Middle frontal gyrus (tissue), 1 donor: ENCODE results near the gene CYTH1.

Source experiments
- DNase-seq: peaks from one replicate; pipeline ENCODE4 v3.0.0-alpha.2; 2015; ENCODE audit warnings: low spot score; ENCODE audit errors: extremely low spot score

CYTH1 gene

DNA sequence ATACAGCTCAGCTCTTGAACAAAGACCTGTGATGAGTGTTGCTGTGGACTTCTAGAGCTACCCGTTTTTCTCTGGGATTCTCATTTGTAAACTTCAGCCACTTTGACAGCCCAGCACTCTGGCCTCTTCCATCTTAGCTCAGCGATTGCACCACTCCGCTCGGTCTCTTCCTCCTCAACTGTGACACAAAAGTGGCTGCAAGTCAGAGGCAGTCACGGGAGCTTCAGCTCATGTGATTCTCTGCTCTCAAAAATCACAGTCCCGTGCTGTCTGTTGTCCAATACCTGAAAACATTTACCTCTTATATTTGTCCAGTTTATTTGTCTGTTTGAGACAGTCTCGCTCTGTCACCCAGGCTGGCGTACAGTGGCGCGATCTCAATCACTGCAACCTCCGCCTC is 129.2 kb downstream of the CYTH1 start:
- DNase-seq = no peak

DNA sequence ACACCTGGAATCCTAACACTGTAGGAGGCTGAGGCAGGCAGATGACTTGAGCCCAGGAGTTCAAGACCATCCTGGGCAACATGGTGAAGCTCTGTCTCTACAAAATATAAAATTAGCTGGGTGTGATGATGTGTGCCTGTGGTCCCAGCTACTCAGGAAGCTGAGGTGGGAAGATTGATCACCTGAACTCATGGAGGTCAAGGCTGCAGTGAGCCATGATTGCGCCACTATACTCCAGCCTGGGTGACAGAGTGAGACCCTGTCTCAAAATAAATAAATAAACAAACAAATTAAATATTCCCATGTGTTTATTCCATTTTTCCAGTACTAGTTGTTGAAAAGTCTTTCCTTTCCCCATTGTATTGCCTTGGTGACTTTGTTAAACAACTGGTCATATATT is 130.0 kb downstream of the CYTH1 start:
- DNase-seq = no peak

DNA sequence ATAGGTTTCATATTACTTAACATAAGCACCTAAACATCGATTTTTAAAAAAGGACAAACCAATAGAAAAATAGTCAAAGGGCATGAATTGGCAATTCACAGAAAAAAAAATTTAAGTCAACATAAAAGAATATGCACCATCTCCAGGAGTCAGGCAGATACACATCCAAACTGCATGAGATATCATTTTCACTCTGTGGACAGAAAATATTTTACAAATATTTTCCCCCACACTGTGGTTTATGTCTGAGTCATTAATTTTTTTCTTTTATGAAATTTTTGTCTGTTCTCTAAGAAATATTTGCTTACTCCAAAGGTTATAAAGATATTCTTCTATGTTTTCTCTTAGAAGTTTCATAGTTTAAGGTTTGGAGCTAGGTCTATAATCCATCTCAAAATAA is 130.5 kb downstream of the CYTH1 start:
- DNase-seq = no peak

DNA sequence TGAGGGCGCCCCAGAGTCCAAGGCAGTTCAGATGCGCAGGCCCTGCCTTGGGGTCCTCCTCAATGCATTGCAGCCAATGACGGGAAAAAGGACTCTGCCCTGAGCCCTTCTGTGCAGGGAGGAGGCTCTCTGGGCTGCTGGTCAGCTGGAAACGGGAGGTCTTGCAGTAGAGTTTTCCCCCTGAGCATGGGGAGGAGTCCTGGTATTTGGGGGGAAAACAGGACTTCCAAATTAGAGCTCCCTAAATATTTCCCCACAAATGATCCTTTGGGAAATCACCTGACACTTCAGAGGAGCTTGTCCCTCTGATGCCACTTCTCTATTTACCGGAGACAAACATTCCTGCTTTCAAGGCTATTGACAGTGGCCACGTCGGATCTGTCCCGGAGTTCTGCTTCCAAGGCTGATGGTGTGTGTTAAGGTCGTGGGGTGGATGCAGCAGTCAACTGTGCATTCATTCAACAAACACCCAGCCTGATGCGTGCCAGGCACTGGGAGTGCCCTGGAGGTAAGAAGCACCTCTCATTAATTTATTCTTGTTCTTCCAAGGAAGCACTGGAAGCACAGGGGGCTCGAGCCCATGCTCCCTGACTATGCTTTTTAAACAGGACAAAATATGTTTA is 131.9 kb downstream of the CYTH1 start:
- no peak for DNase-seq

DNA sequence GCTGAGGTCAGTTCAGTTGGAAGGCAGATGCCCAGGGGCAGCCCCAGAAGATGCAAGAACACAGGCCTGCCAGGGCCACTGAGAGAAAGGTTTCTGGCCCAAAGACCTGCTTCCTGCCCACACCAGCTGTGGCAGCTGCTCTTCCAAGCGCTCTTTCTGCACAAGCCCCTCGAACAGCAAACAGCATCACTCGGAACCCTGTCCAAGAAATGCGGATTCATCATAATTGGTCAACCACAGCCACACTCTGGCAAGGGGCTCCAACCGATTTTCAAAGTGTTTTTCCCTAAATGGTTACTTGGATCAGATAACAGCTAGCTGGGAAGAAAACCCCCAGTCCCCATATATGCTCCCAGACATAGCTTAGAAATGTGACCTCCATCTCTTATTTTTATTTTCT is 133.8 kb downstream of the CYTH1 start:
- DNase-seq = no peak

DNA sequence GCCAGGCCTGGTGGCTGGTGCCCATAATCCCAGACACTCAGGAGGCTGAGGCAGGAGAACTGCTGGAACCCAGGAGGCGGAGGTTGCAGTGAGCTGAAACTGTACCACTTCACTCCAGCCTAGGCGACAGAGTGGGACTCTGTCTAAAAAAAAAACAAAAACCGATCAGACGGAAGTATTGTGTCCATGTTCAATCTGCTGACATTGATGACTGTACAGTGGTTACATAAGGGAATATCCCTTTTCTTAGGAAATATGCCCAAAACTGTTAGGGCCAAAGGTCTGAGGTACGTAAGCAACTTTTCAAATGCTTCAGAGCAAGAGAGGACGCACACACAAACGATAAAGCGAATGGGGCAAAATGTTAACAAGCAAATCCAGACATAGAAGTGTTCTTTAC is 135.0 kb downstream of the CYTH1 start:
- DNase-seq = no peak

DNA sequence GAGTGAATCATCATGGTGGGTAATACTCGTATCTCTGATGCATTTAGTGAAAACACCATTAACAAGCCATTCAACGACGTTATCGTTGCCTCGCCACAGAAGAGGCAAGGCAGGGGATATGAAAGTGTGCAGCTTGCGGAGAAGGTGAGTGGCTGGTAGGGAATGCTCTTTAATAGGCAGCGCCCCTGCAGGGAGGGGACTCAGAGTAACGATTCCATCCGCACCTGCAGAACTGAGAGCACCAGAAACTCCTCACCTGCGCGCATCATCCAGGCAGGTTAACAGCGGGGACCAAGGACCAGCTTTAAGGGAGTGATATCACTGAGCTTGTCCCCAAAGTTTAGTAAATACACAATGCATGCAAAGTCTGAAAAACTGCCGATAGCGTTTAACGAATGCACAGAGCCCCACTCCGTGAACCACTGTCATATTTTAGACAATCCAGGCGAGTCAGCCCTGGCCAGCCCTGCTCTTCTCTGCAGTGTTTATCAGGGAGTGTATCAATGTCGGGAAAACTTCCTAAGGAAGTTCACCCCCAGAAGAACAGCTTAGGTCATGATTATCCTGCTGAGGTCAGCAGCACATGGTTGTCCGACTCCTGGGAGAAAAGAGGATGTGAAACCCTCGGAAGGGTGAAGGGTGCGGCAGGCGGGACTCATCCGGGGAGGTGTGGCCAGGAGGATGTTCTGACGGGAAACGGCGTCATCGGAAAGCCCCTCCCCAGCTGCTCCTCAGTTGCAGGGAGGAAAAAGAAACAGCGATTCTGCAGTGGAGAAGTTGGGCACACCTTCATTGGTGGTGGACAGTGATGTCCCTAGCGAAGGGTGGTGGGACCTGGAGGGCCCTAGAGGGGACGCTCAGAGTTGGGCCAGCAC is 136.4 kb downstream of the CYTH1 start:
- no peak for DNase-seq

DNA sequence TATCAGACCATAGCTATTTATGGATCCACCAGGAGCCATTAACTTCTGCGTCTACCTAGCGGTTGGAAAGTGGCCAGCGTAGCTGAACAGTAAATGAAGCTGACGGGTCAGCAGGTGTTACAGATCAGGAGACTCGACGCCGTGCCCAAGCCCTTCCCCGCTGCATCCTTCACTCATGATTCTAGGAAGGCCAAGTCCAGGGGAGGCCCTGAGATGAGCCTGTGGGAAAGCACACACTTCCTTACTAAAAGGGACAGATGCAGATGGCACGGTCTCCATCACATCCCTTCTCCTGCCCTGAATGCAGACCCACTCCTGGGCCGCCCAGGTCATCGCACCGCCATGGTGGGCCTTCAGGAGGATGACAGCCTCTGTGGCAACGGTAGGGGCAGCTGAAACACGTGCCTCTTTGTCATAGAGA is 137.1 kb downstream of the CYTH1 start:
- DNase-seq = no peak

DNA sequence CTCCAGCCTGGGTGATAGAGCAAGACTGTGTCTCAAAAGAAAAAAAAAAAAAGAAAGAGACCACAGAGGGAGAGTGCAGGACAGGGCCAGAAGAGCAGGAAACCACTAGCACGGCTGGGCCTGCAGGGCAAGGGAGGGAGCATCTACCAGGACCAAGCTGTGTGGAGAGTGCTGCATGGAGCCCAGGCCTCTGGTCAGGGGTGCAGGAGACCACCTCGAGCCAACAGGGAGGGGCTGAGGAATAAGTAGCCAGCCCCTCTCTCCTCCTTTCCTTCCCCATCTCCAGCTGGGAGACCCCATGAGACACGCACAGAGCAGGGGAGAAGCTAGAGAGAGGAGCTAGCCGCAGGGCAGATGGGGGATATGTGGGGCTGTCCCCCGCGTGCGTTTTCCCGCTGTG is 137.8 kb downstream of the CYTH1 start:
- DNase-seq = no peak

DNA sequence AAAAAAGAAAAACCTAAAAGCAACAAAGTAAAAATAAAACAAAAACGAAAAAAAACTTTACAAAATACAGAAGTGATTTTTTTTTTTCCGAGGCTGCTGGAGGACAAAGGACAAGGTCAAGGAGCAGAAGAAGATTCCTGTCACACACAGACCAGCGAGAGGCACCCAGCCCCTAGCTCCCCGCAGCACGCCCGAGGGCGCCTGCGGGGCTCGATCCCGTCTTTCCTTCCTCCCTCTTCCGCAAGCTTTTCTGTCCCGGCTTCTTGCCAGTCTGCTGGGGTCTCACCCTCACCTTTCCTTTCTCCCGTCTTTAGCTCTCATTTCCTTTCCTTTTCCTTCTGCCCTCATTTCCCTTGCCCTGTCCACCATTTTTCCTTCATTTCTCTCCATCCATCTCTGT is 138.7 kb downstream of the CYTH1 start:
- no peak for DNase-seq

DNA sequence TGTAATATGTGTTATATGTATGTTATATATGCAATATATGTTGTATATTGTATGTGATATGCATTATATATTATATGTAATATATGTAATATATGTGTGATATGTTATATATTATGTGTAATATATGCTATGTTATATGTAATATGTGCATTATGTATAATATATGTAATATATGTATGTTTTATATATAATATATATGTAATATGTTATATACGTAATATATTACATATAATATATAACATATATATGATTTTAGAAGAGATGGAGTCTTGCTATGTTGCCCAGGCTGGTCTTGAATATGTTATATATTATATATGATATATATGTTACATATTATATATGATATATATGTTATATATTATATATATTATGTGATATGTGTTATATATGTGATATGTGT is 139.4 kb downstream of the CYTH1 start:
- DNase-seq = no peak

DNA sequence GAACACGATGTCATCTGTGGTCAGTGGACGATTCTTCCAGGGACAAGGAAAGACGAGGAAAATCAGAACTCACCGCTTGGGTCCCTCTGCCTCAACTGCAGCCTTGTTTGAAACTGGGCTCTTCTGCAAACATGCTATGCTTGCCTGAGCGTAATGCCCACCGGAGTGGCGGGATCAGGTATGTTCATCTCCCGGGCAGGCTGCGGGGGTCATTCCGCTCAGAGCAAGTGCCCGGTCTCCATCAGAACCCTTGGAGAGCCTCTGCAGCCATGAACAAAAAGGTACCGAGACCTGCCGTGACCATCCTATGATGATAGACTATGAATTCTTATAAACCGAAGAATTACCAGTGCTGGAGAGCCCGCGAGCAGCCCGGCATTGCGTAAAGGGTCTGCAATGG is 140.4 kb downstream of the CYTH1 start:
- DNase-seq = no peak

DNA sequence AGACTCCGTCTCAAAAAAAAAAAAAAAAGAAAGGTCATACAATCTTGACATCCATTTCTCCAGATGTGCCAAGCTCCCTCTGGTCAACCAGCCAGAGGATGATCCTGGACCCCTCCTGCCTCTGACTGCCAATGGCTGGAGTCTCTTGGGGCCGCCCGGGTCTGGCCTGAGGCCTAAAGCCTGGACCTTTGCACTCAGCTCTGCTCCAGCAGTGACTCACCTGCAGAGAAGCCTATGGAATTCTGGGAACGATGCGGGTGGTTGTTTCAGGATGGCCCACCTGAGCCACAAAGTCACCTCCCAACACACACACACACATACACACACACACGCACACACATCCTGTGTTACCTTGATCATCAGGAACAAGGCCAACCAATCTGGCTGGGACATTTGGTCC is 140.8 kb downstream of the CYTH1 start:
- no peak for DNase-seq

DNA sequence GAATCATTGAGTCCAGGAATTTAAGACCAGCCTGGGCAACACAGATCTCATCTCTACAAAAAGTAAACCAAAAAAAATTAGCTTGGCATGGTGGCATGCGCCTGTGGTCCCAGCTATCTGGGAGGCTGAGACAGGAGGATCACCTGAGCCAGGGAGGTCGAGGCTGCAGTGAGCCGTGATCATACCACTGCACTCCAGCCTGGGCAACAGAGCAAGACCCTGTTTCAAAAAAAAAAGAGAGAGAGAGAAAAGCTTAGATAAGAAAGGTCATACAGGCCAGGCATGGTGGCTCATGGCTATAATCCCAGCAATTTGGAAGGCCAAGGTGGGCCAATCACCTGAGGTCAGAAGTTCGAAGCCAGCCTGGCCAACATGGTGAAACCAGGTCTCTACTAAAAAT is 141.4 kb downstream of the CYTH1 start:
- no peak for DNase-seq

DNA sequence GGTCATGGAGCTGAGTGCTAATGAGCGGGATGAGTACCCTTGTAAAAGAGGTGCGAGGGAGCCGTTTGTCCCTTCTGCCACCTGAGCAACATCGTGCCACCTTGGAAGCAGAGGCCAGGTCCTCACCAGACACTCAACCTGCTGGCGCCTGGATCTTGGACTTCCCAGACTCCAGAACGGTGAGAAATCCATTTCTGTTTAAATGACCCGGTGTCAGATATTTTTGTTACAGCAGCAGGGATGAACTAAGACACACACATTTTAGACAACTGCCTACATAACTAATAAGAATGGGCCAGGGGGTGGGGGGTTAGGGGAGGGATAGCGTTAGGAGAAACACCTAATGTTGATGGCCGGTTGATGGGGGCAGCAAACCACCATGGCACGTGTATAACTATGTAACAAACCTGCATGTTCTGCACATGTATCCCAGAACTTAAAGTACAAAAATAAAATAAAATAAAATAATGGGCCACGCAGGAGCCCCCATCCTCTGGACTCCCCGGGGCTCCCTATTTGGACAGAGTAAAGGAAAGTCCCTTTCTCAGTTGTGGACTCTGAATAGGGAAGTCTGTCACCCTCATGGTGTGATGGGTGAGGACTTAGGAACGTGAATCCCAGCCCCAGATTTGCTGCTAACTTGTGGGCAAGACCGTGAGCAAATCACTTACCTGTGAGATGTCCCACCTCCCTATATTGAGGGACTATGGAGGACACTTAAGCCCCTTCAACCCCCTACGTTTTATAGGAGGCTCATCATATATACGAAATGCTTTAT is 144.2 kb downstream of the CYTH1 start:
- no peak for DNase-seq

DNA sequence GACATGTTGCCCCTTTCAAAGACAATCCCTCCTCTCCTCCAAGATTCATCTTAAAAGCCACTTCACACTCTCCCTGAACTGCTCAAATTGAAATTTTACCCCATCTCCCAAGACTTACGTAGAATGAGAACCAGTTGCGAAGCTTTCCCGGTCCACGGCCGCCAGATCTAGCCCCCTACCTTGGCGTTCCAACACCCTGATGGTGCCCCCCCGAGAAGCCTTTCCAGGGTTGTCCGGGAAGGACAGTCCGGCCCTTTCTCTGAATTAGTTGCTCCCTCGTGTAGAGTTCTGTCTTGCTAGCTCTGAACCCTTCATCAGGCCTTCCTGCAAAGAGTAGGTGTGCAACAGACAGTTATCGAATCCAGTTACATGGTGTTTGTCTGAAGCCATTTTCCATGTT is 144.9 kb downstream of the CYTH1 start:
- DNase-seq = no peak

DNA sequence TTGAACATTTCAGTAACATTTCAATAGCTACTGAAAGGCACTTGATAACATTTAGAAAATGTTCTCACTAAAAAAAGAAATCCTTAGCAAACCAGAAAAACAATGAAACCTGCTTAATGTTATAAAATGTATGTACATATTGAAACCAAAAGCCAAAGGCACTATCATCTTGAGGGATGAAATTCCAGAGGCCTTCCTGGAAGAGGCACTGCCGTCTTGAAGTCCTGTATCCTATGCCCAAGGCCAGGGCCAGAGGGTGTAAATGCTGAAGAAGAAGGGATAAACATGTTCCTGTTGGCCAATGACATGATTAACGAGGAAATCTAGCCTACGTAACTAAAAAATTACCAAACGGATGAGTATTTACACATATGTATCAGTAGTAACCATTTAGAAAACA is 147.9 kb downstream of the CYTH1 start:
- no peak for DNase-seq

DNA sequence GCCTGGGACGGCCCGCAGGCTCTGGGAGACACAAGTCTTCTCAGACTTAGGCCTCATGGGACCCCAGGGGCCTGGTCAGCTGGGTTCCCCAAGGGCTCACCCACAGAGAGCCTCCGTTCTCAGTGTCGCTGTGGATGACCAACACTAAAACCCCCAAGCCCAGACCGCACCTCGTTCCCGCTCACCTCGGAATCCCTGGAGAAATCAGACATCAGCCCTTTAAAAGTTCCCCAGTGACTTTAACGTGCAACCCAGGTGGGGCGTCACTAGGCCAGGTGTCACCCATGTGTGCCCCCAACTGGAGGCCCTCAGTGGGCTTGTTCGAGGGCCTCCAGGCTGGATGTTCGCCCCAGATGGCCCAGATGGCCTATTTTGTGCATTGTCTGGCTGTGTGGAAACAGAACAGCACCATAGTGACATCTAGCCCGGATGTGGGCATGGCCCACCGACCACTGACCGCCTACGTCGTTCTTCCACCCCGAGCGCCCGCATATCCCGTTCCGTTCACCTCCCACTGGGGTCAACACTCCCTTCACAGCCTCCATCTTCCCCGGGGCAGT is 152.6 kb downstream of the CYTH1 start:
- no peak for DNase-seq

DNA sequence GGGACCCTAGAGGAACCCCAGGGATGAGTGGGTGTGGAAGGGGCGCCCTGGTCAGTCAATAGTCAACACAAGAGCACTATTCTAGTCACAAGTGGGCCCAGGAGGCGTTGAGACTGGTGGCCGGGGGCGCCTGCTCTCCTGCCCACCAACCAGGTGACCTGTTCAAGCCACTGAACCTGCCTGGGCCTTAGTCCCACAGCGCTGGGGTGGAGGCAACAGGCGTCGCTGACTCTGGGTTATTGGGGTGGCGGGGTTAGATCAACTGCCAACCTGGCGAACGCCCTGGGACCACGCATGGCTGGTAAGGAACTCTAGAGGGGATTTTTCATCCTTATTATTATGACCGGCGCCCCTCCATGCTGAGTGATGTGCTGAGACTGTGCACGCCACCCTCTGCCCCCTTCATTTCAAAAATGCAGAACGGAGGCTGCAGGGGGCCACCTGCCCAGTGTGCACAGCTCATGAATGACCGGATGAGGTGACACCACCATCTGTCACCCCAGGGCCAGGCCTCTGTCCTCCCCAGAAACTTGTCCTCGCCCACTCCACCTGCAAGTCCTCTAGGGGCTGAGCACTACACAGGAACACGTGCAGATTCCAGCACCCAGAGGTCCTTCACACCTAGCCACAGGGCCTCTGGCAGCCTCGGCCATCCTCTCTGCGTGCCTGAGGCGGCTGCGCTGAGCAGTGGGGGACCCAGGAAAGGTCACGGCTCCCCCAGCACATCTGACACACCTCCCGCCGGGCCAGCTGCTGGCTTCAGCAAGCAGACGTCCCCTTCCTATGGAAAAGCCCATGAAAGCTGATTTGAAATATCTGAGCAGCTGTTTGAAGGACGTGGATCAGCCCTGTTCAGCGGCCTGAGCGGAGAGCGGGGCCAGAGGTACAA is 153.3 kb downstream of the CYTH1 start:
- no peak for DNase-seq

DNA sequence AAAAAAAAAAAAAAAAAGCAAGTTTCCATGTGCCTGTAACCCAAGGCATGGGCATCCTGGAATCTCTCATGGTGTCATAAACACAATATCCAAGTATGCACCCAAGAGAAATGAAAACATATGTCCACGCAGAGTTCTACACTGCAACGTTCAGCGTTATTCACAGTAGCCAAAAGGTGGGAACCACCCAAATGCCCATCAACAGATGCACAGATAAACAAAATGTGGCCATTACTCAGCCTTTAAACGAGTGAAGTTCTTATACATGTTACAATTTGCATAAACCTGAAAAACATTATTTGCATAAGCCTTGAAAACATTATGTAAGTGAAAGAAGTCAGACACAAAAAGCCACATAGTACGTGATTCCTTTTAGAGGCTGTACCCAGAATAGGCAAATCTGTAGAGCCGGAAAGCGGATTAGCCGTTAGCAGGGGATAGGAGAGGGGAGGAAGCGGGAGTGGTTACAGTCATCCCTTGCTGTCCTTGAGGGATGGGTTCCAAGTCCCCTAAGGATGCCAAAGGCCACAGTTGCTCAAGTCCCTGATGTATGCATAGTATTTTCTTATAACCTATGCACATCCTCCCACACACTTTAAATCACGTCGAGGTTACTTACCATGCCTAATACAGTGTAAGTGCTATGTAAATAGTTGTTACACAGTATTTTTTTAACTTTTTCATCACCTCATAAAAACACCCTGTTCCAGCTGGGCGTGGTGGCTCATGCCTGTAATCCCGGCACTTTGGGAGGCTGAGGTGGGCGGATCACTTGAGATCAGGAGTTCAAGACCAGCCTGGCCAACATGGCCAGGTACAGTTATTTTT is 157.5 kb downstream of the CYTH1 start:
- DNase-seq = no peak
